NCI-H526 treated with DMSO at 0.1 percent for 48 hours (cell line): Measurements from ENCODE around the gene PLPPR1.
"Not testable (repeated sequence)": the region's sequence is repeated elsewhere in the genome, so short reads cannot be mapped to it uniquely, and the experiment has no call there.

Source experiments
- DNase-seq: peaks from one replicate; lab custom pipeline; 2025; lab: John Stamatoyannopoulos, UW

Gene PLPPR1

DNA sequence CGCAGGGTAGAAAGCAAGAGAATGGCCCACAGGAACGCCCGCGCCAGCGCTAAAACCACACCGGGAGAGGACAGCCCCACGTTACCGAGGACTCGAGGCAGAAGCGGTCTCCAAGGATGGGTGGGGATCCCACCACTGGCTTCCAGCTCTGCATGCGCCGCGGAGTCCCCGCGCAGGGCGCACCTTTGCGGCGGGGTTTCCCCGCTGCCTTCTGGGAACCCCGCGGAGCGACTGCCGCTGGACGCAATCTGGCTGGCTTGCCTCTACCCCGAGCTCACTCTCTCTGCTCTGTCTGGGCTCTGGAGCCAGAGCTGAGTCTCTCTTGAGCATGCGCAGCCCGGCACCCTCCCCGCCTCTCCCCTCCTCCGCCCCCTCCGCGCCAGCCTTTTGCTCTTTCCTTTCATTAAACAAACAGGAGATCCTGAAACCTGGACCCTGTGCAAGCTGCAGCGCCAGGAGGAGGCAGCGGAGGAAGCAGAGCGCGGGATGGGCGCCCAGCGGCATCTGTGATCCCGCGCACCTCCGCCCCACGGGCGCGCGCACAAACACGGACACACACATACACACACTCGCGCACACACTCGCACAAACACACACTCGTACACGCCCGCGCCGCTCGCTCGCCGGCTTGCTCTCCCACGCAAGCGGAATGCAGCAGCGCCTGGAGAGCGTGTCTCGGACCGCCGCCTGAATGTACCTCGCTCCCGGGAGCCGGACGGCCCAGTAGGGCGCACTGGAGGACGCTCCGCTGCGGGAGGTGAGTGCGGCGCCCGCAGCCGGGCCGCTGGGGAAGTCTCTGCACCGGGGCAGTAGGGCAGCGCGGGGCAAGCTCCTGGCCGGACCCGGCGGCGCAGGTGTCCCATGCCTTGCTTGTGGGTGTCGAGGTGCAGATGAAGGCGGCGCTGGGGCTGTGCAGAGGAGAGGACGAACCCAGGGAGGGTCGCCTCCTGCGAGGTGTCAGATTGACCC lies at the start of gene PLPPR1:
Gene PLPPR1, plus strand, starts transcription at position 382 of the 969 bp plus-strand sequence.
- peak; percentile 87 for DNase-seq

- no peak for DNase-seq
These were observed 38.8 kb upstream of the PLPPR1 start for GRCh38 chr9:100989731-100990130.

GRCh38 chr9:100990605-100991381 lies 37.7 kb upstream of the PLPPR1 start:
- DNase-seq, result peak; percentile 0

DNA sequence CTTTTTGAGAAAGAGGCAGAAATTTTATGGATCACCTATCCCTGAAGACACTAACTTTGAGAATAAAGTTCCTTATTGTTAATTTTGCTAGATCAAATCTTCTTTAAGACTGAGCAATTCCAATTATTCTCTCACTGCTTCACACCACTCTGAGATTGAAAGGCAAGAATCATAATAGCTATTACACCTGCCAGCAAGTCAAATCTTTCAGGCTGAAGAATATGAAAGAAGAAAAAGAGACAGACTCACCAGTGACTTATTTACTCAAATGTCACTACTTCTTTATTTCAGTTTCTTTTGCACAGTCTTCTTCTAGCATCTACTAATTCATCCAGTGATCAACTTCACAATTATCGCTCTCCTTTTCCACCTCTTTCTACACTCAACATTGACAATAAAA lies 35.9 kb upstream of the PLPPR1 start:
- no peak for DNase-seq

DNA sequence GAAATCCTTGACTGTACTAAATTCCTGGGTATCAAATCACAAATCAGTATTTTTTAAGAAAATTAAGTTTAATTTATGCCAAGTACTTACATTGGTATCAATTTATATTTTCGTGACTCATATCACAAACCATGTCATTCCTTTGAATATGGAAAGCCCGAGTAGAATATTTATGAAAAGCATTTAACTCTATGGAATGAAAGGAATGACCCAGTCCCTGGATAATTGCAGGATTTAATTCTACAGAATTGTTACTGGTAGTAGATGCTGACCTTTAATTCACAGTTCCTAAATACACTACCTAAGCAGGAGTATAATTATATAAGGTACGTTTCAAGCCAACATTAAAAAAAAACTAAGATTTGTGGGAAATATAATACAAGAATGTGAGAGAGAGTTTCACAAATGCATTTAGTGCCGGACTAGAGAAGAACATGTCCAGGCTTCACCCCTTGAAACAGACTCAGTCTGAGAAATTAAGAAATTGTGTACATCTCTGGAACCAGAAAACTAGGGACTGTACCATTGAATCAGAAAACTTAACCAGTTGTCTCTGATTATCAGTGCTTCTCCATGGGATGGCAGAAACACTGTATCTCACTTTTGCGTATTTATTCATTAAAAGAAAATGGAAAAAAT lies 28.5 kb upstream of the PLPPR1 start:
- DNase-seq, result no peak

- DNase-seq, result no peak
These were observed 23.3 kb upstream of the PLPPR1 start for GRCh38 chr9:101005246-101005645.

GRCh38 chr9:101014566-101014965 lies 14.0 kb upstream of the PLPPR1 start:
- DNase-seq, result peak; percentile 36

DNA sequence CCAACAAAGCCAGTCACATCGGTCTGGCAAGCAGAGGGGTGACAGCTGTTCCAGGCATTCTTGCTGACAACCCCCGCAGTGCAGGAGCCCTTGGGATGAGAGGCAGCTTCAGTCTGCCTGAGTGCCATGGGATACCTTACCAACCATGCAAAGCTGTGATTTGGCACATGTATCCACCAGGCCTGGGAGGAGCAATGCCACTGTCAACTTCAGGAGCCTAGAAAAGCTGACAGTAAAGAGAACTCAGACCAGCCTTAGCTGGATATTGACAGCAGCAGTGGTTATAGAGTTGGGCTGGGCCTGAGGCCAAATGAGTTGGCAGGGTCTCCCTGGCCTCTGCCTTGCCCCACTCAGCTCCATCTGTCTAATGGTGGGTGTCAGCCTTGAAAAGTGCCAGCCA lies 10.1 kb upstream of the PLPPR1 start:
- no peak for DNase-seq

DNA sequence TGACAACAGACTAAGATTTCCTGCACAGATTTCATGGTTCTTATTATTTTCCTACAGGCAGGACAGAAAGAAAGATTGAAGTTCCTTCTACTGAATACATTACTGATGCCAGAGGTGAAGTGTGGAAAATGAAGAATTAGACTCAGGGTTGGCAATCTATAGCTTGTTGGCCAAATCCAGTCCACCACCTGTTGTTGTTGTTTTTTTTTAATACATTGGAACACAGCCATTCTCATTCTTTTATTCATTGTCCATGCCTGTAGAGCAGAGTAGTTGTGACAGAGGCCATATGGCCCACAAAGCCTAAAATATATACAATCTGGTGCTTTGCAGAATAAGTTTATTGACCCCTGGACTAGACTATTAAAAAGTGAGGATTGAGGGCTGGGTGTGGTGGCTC lies 5.8 kb upstream of the PLPPR1 start:
- DNase-seq, result no peak

DNA sequence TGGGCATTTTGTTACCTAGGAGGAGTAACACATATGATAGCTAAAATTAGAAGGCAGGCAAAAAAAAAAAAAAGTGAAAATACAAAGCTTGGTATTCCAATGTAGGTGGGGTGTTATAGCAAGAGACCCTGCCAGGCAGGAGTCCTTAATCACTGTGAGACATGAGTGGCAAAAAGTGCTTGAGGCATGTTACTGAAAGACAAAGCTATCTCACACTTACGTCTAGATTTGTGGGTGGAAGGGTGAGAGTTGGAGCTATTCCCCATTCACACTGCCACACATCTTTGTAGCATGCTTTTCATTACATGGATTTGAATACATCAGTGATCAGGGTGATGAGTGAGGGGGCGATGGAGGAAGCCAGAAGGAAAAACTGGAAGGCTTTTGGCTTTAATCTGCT lies 2.6 kb upstream of the PLPPR1 start:
- no peak for DNase-seq

DNA sequence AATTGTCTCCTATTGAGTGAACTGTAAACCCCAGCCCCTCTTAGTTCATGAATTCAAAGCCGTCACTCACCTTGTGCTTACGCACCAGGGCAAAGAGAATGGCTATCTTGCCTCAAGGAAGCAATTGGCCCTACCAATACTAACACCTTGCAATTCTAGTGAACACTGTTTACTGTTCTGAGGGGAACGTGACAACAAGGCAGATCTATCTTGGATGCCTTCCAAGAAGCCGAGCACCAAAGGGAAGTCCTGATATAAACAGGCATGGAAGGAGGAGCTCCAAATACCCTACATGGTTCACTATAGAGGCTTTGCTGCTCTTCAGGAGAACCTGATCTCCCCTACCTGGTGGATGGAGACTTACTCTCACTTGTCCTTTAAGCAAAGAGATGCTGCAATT lies 1.7 kb upstream of the PLPPR1 start:
- DNase-seq, result no peak

GRCh38 chr9:101027236-101027635 lies 1.3 kb upstream of the PLPPR1 start:
- no peak for DNase-seq

DNA sequence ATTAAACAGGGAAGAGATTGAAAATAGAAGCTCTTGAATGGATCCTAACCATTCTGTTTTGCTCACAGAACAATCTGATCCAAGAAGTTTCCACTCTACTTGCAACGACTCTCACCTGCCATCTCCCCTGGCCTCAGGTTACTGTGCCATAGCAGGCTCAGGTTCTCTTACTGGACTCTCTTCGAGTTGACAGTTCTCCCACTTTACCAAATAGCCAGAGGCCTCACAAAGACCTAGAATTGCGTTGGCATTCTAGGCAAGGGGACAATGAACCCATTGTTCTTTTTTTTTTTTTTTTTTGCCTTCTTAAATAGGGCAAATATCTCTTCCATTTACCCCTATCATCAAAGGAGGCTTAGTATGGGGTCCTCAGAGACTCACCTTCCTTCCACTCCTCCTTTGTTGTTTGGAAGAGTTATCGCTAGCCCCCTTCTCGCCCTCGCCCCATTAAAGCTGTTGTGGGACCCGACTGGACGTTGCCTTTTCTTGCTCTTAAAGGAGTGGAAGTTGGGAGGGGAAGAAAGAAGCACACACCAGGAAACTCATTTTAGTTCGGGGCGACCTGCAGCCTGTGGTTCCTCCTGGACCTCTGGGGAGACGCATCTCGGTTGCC lies 688 bp upstream of the PLPPR1 start:
- DNase-seq, result peak; percentile 46

GRCh38 chr9:101029315-101030085 lies 973 bp downstream of the PLPPR1 start:
- DNase-seq, result peak; percentile 17

DNA sequence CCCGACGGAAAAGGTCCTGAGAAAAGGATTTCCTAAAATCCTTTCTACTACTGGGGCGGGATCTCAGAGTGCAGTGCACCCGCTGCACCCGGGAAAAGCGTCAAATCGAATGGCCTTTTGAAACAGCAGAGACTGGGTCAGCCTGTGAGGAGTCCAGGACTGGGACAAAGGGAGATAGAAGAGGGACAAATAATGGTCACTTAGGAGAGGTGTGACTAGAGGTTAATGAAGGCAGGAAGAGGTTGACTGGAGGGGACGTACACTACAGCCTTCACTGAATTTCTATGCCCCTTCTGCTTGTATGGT lies 1.5 kb downstream of the PLPPR1 start:
- no peak for DNase-seq

DNA sequence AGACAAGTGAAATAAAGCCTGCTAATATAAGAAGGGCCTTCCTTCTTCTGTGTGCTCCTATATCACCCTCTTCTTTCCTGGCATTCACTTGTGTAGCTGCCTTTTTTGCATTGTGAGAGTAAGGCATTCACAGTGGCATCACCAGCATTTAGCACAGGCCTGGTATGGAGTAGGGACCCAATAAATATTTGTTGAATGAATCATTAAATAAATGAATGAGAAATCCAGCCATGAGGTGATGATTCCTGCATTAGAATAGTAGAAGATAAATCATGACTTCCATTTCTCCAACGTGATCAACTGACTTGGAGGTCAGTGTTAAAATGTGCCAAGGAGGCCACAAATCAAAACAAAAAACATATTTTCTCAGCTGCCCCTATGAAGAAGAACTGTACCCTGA lies 3.9 kb downstream of the PLPPR1 start:
- no peak for DNase-seq

- no peak for DNase-seq
These were observed 5.7 kb downstream of the PLPPR1 start for GRCh38 chr9:101034222-101034621.

GRCh38 chr9:101035098-101035497 lies 6.6 kb downstream of the PLPPR1 start:
- DNase-seq, result no peak

- DNase-seq, result no peak
These were observed 8.9 kb downstream of the PLPPR1 start for GRCh38 chr9:101037430-101037829.

GRCh38 chr9:101038488-101038887 lies 10.0 kb downstream of the PLPPR1 start:
- no peak for DNase-seq

- not testable (repeated sequence) for DNase-seq
These were observed 11.1 kb downstream of the PLPPR1 start for GRCh38 chr9:101039581-101039980.
